Occipital lobe (tissue), 2 donors: ENCODE data around the gene LORICRIN. TPM values are rescaled to one million over a fixed set of nuclear protein-coding genes. Genes with fewer than 3 reads are reported as not detected.

Source experiments
- DNase-seq: peaks from one replicate; lab custom pipeline; 2025; lab: John Stamatoyannopoulos, UW
- total RNA-seq: library from RNA; depleted of rRNA; stranded (reverse); fragments of >200 nt; gene quantifications from one replicate; pipeline ENCODE4 v1.2.3, GENCODE V29; 2014

The LORICRIN gene
- total RNA-seq, 1 donor from 2014 or later, result not detected

- DNase-seq, result no peak
These were observed 9.3 kb upstream of the LORICRIN start for GRCh38 chr1:153250166-153250565.

DNA sequence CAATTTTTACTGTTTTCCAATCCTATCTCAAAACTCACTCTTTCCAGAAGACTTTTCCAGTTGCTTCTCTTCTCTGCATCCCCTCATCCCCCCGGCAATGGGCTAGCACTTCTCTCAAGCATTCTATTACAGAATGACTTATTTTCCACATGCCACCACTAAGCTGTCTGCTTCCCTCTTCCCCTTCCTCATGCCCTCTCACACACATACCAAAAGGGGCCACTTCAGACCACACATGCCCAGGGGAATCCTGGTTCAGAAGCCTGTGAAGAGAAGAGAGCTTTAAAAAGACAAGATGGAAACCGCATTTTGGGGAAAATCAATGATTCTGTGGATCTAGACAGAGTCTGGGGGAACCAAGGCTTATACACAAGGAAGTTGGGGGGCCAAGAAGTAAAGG is 8.4 kb upstream of the LORICRIN start:
- DNase-seq, result no peak

GRCh38 chr1:153251562-153251961 is 7.9 kb upstream of the LORICRIN start:
- no peak for DNase-seq

GRCh38 chr1:153251988-153252387 is 7.5 kb upstream of the LORICRIN start:
- no peak for DNase-seq

DNA sequence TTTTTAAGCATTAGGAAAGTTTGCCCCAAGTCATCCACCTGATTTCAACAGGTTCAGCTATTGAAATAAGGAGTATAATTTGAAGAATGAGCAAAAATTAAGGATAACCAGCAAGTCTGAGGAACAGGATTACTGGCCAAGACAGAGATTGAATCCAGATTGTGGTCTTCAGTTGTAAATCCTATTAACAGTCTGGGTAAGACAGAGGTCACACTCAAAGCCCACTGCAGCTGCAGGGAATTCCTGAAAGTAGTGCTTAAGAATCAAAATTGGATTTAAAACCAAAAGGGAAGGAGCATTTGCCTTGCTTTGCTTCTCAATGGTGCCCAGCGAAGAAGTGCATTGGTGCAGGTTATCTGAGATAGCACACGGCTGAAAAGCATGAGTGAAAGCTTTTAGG is 6.4 kb upstream of the LORICRIN start:
- DNase-seq, result no peak

DNA sequence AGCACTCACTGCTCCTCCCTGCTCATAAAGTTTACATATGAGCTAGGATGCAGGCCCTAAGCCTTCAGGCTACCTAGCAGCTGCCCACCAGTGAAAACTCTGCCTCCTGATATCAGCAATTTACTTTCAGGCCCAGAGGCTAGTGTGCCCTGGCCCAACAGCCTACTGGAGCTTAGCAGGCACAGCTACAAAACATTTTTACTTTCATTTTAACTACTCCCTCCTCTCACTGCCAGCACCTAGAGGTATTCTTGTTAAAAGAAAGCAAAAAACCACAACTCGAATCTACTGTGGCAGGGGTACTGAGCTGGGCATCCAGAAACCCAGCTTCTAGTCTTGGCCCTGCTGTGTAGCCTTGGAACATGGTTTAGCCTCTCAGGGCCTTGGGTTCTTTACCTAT is 5.8 kb upstream of the LORICRIN start:
- no peak for DNase-seq

DNA sequence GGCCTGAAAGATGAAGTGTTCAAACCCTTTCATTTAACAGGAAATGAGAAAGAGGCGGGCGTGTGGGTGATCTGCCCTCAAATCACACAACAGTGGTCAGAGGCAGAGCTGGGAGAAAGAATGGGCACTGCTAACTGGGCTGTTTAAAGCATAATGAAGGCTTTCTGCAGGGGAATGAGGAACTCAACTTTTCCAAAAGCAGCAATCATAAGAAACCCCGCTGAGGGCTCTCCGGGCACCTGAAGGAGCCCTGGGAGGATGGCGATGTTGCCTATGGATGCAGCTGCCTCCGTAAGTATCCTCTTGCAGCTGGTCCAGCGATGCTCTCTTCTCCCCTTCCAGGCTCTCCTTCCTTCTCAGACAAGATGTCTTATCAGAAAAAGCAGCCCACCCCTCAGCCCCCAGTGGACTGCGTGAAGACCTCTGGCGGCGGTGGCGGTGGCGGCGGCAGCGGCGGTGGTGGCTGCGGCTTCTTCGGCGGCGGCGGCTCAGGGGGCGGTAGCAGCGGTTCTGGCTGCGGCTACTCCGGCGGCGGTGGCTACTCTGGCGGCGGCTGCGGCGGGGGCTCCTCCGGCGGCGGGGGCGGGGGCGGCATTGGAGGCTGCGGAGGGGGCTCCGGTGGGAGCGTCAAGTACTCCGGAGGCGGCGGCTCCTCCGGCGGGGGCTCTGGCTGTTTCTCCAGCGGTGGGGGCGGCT is 1.2 kb downstream of the LORICRIN start:
- DNase-seq, result no peak

DNA sequence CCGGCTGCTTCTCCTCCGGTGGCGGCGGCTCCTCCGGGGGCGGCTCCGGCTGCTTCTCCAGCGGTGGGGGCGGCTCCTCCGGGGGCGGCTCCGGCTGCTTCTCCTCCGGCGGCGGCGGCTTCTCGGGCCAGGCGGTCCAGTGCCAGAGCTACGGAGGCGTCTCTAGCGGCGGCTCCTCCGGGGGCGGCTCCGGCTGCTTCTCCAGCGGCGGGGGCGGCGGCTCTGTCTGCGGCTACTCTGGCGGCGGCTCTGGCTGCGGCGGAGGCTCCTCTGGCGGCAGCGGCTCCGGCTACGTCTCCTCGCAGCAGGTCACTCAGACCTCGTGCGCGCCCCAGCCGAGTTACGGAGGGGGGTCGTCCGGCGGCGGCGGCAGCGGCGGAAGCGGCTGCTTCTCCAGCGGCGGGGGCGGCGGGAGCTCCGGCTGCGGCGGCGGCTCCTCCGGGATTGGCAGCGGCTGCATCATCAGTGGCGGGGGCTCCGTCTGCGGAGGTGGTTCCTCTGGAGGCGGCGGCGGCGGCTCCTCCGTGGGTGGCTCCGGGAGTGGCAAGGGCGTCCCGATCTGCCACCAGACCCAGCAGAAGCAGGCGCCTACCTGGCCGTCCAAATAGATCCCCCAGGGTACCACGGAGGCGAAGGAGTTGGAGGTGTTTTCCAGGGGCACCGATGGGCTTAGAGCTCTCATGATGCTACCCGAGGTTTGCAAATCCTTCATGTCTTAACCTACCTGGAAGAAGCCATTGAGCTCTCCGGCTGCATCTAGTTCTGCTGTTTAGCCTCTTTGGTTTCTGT is 2.0 kb downstream of the LORICRIN start:
- DNase-seq, result peak; percentile 31

DNA sequence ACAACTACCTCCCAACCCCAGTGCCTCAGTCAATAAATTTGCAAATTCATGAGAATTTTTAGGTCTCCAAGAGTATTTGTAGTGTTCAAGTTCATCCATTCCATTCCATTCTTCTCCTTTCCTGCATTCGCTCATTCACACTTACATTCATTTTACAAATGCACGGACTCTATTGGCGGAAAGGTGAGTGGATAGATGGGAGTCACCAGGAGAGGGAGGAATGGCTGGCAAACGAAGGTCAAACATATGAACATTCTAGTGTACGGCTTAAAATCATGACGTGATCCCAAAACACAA is 2.5 kb downstream of the LORICRIN start:
- no peak for DNase-seq

DNA sequence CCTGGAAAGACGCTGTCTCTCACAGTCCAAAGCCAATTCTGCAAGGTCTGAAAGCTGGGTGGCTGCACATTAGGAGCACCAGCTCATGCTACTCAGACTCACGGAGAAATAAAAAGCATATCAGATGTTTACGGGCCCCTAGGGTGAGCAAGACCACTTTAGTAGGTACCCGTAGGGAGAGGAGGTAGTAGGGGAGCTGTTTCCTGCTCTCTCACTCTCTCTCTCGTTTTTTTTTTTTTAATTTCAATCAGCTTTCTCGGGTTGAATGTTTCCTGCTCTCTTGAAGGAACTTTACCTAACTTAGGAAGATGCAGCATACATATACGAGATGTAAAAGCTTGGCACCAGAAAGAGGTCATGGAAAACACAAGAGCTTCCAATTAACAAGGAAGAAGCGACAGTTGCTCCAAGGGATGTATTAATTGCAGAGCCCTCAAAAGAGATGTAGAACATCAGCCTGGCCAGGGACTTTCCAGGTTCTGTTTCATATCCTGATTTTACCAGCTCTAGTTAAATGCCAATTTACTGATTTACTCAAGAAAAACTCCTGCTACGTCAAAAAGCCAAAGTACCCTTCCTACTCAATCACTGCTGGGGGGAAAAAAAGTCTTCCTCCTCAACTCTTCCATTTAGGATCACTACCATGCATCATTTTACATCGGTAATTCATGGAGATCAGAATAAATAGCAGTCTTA is 3.1 kb downstream of the LORICRIN start:
- DNase-seq, result no peak

DNA sequence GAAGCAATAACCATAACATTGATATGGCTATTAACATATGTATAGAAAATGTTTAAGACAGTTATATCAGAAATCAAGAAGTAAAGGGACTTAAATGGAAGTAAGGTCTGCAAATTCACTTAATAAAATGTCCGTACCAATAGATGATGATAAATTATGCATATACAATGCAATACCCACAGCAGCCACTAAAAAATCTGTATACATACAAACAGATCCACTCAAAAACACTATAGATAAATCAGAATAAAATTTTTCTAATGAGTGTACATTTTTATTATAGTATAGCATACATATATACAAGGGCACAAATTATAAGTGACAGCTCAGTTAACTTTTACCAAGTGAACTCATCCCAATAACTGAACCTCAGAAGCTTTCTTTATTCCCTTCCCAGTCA is 6.0 kb downstream of the LORICRIN start:
- DNase-seq, result no peak

DNA sequence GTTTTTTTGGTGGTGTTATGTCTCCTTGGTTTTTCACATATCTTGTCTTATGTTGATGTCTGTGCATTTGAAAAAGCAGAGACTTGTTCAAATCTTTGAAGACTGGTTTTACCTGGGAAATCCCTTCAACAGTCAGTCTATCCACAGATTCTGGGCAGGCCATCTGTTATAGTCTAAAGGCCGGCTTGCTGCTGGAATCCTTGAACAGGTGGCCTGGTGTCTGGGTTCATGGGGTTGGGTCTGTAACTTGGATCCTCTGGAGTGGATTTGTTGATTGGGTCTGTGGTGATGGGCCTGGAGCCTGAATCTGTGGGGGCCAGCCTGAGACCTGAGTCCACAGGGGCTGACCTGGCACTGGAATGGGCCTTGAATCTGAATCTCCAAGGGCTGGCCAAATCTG is 12.2 kb downstream of the LORICRIN start:
- no peak for DNase-seq

DNA sequence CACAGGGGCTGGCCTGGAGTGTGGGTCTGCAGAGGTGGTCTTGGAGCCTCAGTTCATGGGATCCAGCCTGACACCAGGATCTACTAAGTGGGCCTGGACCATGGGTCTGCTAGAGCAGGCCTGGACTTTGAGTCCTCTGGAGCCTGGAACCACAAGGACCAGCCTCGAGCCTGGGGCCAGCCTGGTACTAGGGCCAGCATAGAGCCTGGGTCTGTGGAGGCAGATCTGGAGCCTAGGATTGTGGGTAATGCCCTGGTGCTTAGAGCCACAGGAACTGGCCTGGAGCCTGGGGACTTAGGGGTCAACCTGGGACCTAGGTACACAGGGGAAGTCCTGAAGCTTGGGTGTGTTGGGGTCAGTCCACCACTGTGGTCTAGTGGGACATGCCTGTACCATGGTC is 12.7 kb downstream of the LORICRIN start:
- DNase-seq, result no peak

DNA sequence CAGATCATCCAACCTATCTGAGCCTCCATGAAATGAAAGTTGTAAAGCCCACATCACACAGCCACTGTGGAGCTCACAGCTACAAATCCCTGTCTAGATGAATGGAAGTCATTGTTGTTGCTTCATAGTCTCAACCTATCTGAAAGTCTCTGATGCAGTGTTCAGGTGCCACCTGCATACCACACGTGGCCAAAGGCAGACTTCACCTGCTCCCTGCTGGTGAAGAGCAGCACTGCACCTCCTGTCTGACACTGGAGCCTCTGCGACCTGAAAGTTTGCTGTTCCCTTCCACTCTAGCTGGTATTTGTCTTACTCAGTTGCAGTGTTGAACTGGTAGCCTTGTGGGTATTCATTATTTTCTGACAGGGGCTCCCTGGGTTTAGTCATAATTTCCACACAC is 18.4 kb downstream of the LORICRIN start:
- DNase-seq, result no peak

- DNase-seq, result no peak
These were observed 29.3 kb downstream of the LORICRIN start for GRCh38 chr1:153288634-153289275.

GRCh38 chr1:153291514-153291913 is 32.0 kb downstream of the LORICRIN start:
- DNase-seq, result no peak

DNA sequence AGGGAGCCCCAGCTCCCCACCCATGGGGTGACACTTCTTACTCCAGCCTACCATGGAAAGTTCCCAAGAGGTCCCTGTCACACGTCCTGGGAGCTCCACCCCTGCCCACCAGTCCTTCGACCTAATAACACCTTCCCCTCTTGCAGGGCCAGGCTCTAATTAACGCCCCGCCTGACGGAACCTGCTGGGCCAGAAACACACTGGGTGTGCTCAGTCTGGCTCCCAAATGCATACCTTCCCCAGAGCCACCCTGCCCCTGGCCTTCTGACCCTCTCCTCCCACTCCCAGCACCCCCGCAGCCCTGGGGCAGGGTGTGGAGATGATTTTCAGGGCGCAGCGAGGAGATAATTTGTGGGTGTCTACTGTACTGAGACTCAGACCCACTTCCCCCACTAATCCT is 32.7 kb downstream of the LORICRIN start:
- DNase-seq, result no peak

GRCh38 chr1:153292740-153293479 is 33.4 kb downstream of the LORICRIN start:
- no peak for DNase-seq

GRCh38 chr1:153293480-153293775 is 33.9 kb downstream of the LORICRIN start:
- no peak for DNase-seq

DNA sequence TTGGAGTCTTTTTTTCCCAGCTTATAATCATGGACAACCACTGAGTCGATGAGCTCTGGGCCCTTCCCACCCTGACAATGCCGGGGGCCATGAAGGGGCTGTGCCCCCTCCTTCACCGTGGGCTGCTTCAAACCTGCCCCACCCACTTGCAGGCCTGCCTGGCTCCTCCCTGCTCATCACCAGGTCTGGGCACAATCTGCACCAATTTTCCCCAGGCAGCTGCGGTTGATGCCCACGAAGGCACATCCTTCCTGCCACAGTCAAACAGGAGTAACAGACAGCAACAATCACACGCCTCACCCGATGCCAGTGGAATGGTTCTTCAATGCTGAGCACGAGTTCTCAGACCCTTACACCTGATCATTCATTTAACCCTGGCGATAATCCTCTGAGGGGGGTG is 34.4 kb downstream of the LORICRIN start:
- DNase-seq, result no peak

DNA sequence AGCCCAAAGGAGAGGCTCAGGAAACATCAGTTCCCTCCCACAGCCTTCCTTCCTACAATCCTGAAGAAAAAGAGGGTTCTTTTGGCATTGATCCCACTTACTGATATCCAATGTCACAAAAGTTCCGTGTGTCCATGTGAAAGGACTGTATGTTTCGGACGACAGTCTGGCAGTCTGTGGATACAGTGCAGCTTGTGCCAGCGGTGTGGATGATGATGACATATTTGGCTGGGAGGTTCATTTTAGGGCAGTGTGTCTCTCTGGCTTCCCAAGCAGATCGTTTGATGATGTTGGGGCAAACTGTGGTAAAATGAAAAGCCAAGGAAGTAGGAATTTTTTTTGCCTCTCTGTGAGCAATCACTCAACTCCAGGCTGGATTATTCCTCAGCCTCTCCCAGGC is 42.8 kb downstream of the LORICRIN start:
- no peak for DNase-seq

DNA sequence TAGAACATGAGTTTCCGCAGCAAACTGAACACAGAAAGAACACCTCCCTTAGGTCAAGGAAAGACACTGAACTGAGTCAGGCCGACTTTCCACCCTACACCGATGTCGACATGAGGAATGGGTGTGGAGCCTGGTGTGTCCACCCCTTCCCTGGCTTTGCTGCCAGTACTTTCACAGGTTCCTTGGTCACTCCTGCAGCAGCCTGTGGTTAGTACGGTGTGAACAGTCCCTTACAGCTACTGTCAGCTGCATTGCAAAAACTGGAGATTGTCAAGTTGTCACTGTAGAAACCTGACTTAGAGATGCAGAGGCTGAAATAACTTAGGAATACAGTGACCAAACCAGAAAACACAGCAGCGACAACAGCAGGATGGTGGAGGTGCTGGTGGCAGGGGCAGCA is 46.2 kb downstream of the LORICRIN start:
- no peak for DNase-seq
